Measurements from ENCODE around the gene ODC1. TPM values are rescaled to one million over a fixed set of nuclear protein-coding genes. Genes with fewer than 3 reads are reported as not detected.

Gene ODC1
- polyA plus RNA-seq, 3 donors from 2014 or later: 31.6 to 62.3 (median 59.0) TPM

Other genes starting within 250 kb of the ODC1 start
- gene HPCAL1, start 145.4 kb downstream of the ODC1 start, polyA plus RNA-seq: 10 to 100 TPM; 64.9 to 89.7 (median 88.9) TPM
- gene NOL10, start 241.6 kb upstream of the ODC1 start, polyA plus RNA-seq: 10 to 100 TPM; 11.9 to 23.3 (median 17.4) TPM

Data from immature natural killer cell (primary cell).